Dedifferentiated amniotic fluid mesenchymal stem cell (primary cell): ENCODE results near the gene FHDC1.
"Not testable (repeated sequence)": the region's sequence is repeated elsewhere in the genome, so short reads cannot be mapped to it uniquely, and the experiment has no call there.

Source experiments
- DNase-seq: peaks from one replicate; pipeline ENCODE4 v3.0.0-alpha.2; 2016; ENCODE audit errors: extremely low spot score

FHDC1 gene, protein sequence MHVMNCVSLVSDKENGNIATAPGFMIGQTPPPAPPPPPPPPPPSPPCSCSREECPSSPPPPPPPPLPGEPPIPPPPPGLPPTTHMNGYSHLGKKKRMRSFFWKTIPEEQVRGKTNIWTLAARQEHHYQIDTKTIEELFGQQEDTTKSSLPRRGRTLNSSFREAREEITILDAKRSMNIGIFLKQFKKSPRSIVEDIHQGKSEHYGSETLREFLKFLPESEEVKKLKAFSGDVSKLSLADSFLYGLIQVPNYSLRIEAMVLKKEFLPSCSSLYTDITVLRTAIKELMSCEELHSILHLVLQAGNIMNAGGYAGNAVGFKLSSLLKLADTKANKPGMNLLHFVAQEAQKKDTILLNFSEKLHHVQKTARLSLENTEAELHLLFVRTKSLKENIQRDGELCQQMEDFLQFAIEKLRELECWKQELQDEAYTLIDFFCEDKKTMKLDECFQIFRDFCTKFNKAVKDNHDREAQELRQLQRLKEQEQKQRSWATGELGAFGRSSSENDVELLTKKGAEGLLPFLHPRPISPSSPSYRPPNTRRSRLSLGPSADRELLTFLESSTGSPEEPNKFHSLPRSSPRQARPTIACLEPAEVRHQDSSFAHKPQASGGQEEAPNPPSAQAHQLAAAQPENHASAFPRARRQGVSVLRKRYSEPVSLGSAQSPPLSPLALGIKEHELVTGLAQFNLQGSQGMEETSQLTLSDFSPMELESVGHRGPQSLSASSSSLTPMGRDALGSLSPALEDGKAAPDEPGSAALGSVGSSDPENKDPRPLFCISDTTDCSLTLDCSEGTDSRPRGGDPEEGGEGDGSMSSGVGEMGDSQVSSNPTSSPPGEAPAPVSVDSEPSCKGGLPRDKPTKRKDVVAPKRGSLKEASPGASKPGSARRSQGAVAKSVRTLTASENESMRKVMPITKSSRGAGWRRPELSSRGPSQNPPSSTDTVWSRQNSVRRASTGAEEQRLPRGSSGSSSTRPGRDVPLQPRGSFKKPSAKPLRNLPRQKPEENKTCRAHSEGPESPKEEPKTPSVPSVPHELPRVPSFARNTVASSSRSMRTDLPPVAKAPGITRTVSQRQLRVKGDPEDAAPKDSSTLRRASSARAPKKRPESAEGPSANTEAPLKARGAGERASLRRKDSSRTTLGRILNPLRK

DNA sequence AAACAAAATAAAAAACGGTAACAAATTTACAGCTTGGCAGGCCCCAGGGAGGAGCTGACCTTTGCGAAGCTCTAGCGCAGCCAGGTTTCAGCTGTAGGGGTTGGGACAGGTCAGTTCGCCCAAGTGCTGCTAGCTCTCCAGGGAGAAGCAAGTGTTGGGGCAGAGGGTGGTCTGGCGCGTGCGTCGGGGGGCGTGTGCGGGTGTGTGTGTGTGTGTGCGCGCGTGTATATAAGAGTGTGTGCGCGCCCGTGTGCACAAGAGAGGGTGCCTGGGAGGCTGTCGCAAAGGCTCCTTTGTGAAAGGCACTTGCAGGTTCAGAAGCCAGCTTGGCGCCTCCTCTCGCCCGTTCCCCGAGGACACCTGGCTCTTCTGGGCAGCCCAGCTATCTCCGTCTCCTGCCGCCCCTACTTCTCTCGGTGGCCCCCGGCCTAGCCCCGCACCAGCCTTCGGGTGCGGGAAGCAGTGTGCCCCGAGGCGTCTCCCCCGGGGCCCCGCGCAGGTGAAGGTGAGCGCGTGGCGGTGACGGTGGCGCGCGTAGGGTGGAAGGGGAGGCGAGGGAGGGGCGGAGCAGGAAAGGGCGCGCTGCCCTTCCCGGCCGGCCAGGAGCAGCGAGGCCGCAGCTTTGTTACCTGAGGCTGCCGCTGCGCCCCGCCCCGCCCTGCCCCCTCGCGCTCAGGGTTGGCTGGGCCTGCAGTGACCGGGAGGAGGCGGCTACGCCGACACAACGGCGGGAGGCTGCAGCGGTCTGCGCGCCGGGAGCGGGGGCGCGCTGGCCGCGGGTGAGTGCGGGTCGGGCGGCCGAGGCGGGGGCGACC, at the start of gene FHDC1:
FHDC1 (plus strand) TSS at position 693 of the 815 bp plus-strand sequence. CDS start 6,735 bp downstream, outside the sequence.
- no peak for DNase-seq

DNA sequence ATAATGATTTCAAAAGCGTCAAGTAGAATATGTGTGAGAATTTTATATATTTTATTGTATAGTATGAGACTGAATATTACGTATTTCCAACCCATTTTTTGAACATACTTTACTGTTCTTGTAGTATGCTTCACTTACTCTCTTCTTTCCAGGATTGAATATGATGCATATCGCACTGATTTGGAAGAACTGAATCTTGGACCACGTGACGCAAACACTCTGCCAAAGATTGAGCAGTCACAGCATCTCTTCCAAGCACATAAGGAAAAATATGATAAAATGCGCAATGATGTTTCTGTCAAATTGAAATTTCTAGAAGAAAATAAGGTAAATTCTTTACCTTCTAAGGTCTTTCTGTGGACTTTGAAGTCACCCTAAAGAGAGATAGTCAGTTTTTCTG, 48.1 kb upstream of the FHDC1 start:
- DNase-seq = no peak

DNA sequence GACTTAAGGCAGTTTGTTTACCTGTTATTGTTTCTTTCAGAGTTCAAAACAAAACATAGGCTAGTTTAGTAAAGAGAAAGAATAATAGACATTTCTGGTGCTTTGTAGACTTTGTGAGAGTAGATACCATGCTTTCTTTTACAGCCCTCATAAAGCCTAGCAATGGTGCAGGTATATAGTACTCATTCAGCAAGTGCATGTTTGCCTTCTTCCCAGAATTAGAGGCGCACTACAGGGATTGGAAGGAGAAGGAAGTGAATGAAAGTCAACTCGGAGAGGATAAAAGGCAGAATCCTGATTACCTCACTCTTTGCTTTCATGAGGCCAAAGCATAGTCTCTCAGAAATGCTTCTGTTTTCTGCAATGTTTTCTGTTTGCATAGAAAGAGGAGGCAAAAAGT, 43.1 kb upstream of the FHDC1 start:
- DNase-seq = no peak

DNA sequence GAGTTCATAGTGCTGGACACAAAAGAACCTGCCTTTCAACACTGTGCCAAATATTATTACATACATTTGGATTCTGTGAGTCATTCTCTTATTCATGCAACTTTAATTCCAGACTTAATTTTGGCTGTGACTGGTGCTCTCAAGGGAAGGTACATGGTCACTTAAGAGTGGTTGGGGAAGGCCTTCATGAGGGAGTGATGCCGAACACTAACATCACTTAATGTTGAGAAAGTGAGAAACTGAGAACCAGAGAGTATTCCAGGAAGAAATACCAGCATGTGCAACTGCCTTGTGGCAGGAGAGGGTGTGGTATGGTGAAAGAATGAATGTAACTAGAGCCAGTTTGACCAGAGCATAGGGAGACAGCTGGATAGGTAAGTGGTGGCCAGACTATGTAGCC, 41.5 kb upstream of the FHDC1 start:
- peak; percentile 52 for DNase-seq

DNA sequence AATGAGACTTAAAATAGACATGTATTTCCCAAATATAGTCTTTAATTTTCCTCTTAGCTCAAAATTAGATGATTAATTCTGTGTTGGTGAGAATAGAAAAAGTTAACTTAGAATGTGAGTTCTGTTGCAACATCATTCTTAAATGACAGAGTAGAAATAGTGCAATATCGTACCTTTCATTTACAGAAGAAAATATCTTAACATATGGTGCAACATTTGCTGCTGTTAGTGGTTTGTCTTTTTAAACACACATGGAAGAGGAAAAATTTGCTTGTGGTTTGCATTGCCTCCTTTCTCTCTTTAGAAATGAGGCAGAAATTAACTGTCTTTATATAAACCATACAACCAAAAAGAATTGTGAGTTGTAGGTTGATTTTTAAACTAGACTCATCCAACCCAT, 39.3 kb upstream of the FHDC1 start:
- no peak for DNase-seq

DNA sequence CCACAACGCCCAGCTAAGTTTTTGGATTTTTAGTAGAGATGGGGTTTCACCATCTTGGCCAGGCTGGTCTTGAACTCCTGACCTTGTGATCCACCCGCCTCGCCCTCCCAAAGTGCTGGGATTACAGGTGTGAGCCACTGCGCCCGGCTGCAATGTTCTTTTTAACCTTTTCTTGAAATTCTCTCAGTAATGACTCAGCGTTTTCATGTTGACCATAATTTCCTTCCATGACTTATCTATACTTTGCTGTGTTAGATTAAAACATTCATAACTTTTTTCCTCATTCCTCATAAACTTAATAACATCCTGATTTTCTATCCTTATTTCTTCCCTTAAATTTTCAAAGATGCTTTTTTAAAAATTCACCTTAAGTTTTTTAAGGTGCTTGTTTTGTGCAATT, 38.0 kb upstream of the FHDC1 start:
- DNase-seq = not testable (repeated sequence)

DNA sequence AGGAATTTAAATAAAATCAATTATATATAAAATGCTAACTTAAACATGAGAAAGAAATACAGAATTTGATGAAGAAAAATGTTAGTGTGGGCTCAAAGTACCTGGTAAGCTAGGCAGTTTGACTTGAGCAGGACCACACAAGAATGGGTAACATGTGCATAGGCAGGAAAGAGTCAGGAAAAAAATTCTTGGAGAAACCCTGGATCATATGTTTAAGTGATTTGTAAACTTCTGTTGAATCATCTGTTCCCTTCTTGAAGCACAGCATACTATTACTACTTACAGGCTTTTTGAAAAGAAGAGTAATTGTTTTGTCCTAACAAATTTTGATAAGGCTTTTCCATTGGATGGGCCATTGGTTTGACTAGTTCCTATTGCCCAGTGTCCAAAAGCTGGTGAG, 37.5 kb upstream of the FHDC1 start:
- DNase-seq = no peak

DNA sequence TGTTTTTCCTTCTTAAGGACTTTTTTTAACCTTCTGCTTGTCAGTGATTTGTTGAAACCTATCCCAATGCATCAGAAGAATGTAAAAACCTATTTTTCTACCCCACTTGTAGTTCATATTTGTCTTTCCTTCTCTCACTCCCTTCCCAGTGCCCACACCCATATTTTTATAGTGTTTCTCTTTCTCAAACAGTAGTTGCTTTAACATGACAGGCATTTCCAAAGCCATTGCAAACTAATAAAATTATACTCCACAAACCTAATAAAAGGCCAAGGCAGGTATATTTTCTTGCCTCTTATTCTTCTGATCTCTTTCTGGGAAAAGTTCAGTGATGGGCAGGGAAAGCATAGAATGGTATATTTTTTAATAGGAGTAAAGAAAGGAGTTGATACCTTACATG, 35.7 kb upstream of the FHDC1 start:
- DNase-seq = no peak

DNA sequence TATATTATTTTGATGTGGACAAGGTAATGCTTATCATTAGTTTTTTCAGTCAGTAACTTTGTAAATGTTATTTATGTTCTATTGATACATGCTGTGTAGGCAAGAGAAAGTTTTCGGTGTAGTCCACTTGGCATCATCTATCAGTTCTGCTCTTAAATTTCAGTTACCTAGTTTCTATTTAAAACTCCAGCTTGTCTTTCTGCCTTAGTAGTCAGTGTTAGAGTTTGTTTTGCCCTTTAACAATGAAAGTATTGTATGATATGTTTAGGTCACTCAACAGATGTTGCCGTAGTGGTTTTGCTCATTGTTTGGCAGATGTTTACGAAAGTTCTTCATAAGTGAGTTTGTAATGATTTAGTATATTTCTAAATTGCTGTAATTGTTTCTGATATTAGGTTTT, 34.9 kb upstream of the FHDC1 start:
- no peak for DNase-seq

DNA sequence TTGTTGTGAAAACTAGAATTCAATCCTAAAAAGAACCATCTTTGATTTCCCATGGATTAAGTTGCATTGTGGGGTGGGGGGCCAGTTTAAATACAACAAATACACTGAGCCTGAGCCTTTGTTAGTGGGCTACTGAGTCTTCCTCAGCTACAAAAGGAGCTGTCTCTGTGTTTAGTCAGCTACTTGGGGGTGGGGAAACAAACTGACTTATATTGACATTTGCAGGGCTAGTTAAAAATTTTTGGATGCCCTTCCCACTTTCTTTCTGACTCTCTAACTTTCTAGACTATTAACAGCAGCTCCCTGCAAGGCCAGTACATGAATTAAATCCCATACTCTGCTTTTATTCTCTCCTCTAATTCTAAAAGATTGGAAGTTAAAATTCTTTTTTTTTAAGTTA, 32.5 kb upstream of the FHDC1 start:
- no peak for DNase-seq

DNA sequence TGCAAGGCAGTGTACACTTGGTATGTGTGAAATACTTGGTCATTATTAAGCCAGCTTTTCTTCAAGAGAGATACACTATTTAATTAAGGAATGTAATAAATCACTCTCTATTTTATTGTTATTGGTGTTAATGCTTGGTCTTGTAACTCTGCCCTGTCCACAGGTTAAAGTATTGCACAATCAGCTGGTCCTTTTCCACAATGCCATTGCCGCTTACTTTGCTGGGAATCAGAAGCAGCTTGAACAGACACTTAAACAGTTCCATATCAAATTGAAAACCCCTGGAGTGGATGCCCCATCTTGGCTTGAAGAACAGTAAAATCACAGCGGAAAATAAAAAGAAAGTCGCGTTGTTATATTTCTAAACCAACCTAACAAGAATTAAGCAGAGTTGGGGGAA, 26.2 kb upstream of the FHDC1 start:
- no peak for DNase-seq

DNA sequence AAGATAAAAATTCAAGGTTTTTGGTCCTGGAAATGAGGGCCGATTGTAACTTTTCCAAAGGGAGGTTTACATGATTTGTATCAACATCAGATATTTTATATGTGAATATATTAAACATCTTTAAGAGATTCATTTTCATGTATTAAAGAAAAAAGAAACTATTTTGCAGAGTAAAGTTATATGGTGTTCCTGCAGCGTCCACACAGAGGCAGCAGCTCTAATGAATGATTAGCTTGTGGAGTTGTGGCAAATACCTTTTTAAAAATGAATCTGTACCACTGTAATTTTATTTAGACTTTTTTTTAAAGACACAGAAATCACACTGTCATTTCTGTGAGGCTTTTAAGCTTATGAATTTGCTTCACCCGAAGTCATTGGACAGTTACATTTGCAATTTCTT, 25.6 kb upstream of the FHDC1 start:
- DNase-seq = no peak

DNA sequence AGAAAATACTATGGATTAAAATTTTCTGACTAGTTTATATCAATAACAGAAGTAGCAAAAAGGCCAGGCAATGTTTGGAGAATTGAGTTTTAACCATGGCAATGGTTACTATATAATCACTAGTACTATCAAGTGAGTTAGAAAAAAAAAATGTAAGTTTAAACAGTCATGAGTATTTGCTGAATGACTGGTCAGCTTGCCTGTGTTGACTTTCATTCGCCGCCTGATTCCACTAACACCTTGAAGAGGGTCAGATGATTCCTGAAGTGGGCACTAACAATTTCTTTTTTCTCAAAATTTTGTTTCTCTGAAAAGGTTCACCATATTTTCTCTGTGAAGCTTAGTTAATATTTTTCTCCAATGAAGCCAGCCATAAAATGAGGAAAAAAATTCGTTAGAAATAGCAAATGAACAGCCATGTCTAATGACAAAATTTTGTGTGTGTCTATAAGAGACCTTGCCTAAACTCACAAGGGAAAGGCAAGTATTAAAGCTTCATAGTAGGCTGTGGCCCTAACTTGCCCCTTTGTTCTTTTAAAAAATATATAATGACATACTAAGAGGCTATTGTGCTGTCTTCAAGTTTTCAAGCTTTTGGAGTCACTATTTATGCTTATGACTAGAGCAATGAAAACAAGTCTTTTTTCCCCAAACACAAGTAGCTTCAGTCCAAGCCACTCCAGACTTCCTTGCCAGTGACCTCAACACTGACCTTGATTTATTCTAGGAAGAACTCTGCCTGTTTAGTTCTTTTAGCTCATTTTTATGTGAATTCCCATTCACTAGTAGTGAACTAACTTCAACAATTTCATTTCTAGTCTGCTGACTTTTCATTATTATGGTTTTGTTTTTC, 18.4 kb upstream of the FHDC1 start:
- no peak for DNase-seq

DNA sequence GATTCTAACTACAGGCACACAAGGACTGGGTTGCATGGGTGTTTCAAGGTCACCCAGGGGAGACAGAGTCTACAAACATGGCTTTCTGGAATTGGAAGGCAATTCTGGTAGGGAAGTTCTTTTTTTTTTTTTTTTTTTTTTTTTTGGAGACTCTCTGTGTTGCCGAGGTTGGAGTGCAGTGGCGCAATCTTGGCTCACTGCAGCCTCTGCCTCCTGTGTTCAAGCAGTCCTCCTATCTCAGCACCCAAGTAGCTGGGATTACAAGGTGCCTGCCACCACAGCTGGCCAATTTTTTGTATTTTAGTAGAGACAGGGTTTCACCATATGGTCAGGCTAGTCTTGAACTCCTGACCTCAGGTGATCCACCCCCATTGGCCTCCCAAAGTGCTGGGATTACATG, 16.3 kb upstream of the FHDC1 start:
- no peak for DNase-seq

DNA sequence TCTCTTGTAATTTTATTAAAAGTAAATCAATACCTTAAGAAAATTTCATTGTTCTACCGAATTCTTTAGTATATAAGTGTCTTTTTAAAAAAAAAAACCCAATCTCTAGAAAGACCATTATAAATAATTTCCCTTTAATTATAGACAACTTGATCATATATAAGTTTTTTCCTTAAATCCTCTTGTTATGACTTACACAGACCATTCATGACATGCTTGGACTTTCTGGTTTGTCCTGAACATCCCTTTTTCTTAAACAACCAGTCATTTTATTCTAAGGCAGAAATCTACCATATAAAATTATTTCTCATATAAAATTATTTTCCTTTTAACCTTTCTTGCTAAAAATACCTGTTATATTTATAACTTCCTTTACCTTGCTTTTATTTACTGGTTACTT, 15.4 kb upstream of the FHDC1 start:
- DNase-seq = no peak

DNA sequence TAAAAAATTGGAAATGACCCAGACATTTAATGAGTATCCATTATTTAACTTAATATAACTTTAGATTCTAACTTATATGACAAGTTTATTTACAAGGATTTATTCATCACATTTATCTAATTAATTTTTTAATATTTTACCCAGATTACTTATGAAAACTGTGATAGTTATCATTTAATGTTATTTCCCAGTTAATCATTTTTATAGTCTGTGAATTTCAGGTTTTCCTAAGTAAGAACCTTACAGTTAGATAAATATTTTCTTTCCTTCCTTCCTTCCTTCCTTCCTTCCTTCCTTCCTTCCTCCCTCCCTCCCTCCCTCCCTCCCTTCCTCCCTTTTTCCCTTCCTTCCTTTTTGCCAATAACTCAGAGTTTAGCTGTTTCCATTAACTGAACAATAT, 14.8 kb upstream of the FHDC1 start:
- DNase-seq = no peak

DNA sequence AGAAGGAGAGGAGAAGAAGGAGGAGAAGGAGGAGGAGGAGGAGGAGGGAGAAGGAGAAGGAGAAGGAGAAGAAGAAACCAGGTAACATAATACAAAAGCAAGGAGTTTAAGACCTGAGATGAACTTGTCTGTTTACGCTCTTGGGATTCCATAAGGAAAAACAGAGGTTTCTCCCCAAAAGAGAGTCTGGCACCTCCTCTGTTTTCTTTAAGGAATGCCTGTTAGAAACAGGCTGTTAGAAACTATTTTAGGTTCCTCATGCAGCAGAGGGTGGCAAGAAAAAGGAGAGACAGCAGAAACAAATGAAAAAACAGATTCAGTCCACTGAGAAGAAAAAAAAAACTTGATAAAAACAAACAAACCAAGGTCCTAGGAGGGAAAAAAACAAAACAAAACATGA, 10.3 kb upstream of the FHDC1 start:
- no peak for DNase-seq

DNA sequence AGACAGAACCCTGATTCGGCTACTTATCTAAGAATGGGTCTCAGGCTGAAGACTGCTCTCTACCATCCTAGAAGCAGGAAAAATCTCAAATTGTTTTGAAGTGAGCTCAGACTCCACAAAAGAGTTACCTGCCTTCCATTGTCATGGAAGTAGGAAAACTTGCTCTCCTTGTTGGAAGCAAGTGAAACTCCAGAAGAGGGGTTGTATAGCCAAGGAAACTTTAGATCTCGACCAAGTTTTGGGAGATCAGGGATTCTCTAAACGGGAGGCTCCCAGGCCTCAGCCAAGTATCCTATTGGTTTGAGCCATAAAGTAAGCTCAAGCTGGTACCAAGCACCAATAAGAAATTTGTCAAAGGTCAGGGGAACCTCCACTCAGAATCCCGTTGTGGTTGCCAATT, 9.2 kb upstream of the FHDC1 start:
- DNase-seq = no peak

DNA sequence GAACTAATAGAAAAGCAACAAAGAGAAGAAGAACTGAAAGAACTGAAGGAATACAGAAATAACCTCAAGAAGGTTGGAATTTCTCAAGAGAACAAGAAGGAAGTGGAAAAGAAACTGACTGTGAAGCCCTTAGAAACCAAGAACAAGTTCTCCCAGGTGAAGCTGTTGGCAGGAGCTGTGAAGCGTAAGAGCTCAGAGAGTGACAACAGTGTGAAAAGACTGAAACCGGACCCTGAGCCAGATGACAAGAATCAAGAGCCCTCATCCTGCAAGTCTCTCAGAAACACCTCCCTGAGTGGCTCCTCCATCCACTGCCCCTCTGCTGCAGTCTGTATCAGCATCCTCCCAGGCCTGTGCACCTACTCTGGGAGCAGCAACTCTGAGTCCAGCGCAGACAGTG, 8.4 kb upstream of the FHDC1 start:
- DNase-seq = no peak

DNA sequence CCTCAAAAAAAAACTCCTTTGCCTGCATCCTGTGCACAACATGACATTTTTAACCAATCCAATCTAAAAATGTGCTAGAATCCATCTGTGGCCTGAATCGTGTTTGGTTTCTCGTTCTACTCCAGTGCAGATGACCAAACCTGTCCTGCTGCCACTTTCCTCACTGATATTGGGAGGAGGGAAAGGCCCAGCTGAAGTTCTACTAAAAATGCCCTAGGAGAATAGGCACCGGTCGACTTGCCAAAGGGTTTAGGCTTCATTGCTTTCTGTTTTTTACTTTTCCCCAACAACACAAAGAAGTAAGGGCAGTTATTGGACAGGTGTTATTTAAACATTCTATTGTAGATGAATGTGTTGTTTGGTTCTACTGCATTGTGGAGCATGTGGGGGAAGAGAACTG, 7.8 kb upstream of the FHDC1 start:
- DNase-seq = no peak

DNA sequence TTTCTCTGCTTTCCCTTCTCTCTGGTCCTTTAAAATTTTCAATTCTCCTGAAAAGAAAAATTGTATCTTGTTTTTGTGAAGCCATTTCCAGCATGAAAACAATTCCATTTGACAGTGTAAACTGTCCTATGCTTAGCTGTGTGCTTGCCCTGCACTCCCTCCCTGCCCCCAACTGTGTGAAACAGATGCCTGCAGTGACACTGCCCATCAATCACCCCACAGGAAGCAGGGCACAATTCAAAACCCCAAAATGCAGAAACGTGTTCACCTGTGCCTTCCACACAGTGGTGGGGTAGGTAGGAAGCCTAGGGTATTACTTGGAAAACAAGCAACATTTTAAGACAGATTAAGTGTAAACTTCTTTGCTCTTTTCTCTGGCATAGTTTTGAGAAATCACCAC, 6.2 kb upstream of the FHDC1 start:
- no peak for DNase-seq
